Measurements from ENCODE around the gene ZFAND2A.
"Not testable (repeated sequence)": the region's sequence is repeated elsewhere in the genome, so short reads cannot be mapped to it uniquely, and the experiment has no call there.

The ZFAND2A gene

DNA sequence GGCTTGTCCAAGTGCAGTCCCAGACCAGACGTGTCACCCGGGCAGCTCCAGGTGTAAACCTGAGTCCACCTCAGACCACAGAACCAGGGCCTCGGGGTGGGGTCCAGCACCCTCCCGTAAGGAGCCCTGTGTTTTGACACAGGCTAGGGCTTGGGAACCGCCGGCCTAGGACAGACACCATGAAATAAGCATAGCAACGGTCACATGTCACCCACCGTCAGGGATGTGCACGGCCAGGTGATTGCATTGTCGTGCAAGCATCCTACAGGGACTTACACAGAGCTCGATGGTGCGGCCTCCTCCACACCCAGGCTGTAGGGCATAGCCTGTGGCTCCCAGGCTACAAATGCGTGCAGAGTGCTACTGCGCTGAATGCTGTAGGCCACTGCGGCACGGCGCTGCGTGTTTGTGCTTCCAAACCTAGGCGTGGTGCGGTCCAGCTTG is 10.6 kb downstream of the ZFAND2A start:
- no peak overlapping the region for H3K27ac ChIP-seq (replicated peaks)
- no peaks in the 10 kb centered on the region for H3K27me3 ChIP-seq (ENCODE audit: insufficient read depth, poor library complexity, severe bottlenecking)
- no peak for TF ChIP-seq SPI1 (IDR thresholded peaks at IDR 0.05; ENCODE audit: borderline replicate concordance, low read depth)
- TF ChIP-seq, protein P1, sequence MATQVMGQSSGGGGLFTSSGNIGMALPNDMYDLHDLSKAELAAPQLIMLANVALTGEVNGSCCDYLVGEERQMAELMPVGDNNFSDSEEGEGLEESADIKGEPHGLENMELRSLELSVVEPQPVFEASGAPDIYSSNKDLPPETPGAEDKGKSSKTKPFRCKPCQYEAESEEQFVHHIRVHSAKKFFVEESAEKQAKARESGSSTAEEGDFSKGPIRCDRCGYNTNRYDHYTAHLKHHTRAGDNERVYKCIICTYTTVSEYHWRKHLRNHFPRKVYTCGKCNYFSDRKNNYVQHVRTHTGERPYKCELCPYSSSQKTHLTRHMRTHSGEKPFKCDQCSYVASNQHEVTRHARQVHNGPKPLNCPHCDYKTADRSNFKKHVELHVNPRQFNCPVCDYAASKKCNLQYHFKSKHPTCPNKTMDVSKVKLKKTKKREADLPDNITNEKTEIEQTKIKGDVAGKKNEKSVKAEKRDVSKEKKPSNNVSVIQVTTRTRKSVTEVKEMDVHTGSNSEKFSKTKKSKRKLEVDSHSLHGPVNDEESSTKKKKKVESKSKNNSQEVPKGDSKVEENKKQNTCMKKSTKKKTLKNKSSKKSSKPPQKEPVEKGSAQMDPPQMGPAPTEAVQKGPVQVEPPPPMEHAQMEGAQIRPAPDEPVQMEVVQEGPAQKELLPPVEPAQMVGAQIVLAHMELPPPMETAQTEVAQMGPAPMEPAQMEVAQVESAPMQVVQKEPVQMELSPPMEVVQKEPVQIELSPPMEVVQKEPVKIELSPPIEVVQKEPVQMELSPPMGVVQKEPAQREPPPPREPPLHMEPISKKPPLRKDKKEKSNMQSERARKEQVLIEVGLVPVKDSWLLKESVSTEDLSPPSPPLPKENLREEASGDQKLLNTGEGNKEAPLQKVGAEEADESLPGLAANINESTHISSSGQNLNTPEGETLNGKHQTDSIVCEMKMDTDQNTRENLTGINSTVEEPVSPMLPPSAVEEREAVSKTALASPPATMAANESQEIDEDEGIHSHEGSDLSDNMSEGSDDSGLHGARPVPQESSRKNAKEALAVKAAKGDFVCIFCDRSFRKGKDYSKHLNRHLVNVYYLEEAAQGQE (IDR thresholded peaks at IDR 0.05; ENCODE audit: insufficient replicate concordance, low read depth) = no peak
- TF ChIP-seq, protein P2, sequence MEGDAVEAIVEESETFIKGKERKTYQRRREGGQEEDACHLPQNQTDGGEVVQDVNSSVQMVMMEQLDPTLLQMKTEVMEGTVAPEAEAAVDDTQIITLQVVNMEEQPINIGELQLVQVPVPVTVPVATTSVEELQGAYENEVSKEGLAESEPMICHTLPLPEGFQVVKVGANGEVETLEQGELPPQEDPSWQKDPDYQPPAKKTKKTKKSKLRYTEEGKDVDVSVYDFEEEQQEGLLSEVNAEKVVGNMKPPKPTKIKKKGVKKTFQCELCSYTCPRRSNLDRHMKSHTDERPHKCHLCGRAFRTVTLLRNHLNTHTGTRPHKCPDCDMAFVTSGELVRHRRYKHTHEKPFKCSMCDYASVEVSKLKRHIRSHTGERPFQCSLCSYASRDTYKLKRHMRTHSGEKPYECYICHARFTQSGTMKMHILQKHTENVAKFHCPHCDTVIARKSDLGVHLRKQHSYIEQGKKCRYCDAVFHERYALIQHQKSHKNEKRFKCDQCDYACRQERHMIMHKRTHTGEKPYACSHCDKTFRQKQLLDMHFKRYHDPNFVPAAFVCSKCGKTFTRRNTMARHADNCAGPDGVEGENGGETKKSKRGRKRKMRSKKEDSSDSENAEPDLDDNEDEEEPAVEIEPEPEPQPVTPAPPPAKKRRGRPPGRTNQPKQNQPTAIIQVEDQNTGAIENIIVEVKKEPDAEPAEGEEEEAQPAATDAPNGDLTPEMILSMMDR (IDR thresholded peaks at IDR 0.05; ENCODE audit: insufficient read depth, low read length) = no peak

DNA sequence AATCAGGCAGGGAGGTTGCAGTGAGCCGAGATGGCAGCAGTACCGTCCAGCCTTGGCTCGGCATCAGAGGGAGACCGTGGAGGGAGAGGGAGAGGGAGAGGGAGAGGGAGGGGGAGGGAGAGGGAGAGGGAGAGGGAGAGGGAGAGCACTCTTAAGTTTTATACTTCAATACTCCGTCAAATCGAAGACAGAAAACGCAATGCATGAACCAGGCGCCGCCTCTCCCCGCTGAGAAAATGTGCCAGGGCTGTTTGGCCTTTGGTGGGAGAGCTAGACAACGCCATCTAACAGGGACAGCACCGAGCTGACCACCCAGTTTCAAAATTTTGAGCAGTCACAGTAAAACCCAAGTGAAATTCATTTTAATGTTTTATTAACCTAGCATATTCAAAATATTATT is 12.1 kb downstream of the ZFAND2A start:
- not testable (repeated sequence) for H3K4me3 ChIP-seq (replicated peaks; ENCODE audit: insufficient read depth, low read length); H3K27ac ChIP-seq (replicated peaks); DNase-seq (ENCODE audit: low read depth in 1 of 2, low spot score in 1 of 2); H3K27me3 ChIP-seq (ENCODE audit: insufficient read depth, poor library complexity, severe bottlenecking)

More for the DNA sequence above, 10.6 kb downstream of the ZFAND2A start:
- no peak overlapping the region for H3K4me3 ChIP-seq (replicated peaks; ENCODE audit: insufficient read depth, low read length)
- no peak for DNase-seq (ENCODE audit: low read depth in 1 of 2, low spot score in 1 of 2)

DNA sequence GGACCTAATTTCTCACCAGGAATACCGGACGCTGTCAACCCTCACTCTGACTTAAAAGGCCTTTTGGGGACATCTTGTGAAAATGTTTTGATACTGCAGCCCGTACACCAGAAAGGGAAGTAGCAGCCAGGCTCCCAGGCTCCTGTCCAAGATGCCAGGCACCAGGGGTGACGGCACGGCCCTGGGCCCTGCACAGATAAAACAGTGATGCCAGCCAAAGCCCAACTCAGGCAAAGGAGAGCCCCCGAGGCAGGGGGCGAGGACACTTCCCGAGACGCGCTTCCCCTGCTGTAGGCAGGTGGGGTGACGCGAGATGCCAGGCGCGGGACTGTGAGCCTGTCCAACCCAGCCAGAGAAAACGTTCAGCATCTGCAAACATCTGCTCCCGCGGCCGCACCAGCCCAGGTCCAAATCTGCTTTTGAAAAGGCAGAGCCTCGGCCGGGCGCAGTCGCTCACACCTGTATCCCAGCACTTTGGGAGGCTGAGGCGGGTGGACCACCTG is 15.7 kb downstream of the ZFAND2A start:
- H3K27ac ChIP-seq (replicated peaks) = no peak overlapping the region
- TF ChIP-seq SPI1 (IDR thresholded peaks at IDR 0.05; ENCODE audit: borderline replicate concordance, low read depth) = peak; percentile 14; the same call in 1 of the 2 replicates
- TF ChIP-seq, protein P2 (IDR thresholded peaks at IDR 0.05; ENCODE audit: insufficient read depth, low read length) = peak; percentile 49
- TF ChIP-seq, protein P1 (IDR thresholded peaks at IDR 0.05; ENCODE audit: insufficient replicate concordance, low read depth) = no peak
- H3K27me3 ChIP-seq (ENCODE audit: insufficient read depth, poor library complexity, severe bottlenecking) = no peaks in the 10 kb centered on the region
- peak; percentile 38 to 69 for DNase-seq (ENCODE audit: low read depth in 1 of 2, low spot score in 1 of 2)
- H3K4me3 ChIP-seq (replicated peaks; ENCODE audit: insufficient read depth, low read length) = no peak overlapping the region

DNA sequence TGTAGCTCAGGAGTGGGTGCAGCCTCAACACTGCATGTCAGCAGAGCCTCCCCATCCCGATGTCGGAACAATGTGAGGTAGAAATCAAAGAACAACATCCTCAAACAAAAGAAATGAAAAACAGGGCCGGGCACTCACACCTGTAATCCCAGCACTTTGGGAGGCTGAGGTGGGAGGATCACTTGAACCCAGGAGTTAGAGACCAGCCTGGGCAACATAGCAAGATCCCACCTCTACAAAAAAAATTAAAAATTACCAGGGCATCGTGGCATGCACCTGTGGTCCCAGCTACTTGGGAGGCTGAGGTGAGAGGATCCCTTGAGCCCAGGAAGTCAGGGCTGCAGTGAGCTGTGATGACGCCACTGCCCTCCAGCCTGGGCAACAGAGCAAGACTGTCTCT is 17.0 kb downstream of the ZFAND2A start:
- not testable (repeated sequence) for DNase-seq (ENCODE audit: low read depth in 1 of 2, low spot score in 1 of 2); H3K4me3 ChIP-seq (replicated peaks; ENCODE audit: insufficient read depth, low read length); H3K27ac ChIP-seq (replicated peaks); H3K27me3 ChIP-seq (ENCODE audit: insufficient read depth, poor library complexity, severe bottlenecking)

DNA sequence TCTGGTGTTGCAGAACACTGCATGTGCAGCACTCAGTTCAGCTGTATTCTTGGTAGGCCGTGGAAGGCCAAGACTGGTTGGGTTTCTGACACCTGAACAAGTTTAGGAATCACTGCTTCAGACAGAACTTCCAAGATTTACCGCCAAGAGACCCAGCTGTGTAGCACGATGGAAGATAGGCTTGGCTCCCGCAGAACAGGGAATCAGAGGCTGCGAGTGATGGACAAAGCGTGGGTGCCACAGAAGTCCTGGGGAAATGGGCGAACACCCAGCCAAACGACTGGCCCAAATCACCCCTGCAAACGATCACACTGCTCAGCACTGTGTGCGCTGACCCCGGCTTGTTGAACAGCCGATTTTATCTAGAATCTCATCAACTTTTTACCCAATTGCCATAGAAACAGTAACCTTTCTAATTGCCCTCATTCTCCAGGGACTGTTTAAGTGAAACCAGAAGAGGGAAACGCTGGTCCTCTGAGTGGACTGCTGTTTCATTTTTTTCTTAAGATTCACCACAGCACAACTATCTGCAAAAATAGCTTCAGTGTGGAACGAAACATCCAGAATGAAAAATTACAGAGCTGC is 17.9 kb downstream of the ZFAND2A start:
- Histone ChIP-seq H3K27ac (replicated peaks) (no peak overlapping the region), H3K27me3 (ENCODE audit: insufficient read depth, poor library complexity, severe bottlenecking) (no peaks in the 10 kb centered on the region), H3K4me3 (replicated peaks; ENCODE audit: insufficient read depth, low read length) (no peak overlapping the region)
- no peak for DNase-seq (ENCODE audit: low read depth in 1 of 2, low spot score in 1 of 2)
- TF ChIP-seq, protein P1 (IDR thresholded peaks at IDR 0.05; ENCODE audit: insufficient replicate concordance, low read depth) = no peak
- no peak for TF ChIP-seq SPI1 (IDR thresholded peaks at IDR 0.05; ENCODE audit: borderline replicate concordance, low read depth)
- TF ChIP-seq, protein P2 (IDR thresholded peaks at IDR 0.05; ENCODE audit: insufficient read depth, low read length) = no peak
- TF ChIP-seq GABPA (IDR thresholded peaks at IDR 0.05; ENCODE audit: low read depth) = no peak
- TF ChIP-seq POLR2AphosphoS5 (IDR thresholded peaks at IDR 0.05; ENCODE audit: low read depth) = no peak
